ENCODE measurements around the gene STRN3.
"Not testable (repeated sequence)": the region's sequence is repeated elsewhere in the genome, so short reads cannot be mapped to it uniquely, and the experiment has no call there.

The STRN3 gene

DNA sequence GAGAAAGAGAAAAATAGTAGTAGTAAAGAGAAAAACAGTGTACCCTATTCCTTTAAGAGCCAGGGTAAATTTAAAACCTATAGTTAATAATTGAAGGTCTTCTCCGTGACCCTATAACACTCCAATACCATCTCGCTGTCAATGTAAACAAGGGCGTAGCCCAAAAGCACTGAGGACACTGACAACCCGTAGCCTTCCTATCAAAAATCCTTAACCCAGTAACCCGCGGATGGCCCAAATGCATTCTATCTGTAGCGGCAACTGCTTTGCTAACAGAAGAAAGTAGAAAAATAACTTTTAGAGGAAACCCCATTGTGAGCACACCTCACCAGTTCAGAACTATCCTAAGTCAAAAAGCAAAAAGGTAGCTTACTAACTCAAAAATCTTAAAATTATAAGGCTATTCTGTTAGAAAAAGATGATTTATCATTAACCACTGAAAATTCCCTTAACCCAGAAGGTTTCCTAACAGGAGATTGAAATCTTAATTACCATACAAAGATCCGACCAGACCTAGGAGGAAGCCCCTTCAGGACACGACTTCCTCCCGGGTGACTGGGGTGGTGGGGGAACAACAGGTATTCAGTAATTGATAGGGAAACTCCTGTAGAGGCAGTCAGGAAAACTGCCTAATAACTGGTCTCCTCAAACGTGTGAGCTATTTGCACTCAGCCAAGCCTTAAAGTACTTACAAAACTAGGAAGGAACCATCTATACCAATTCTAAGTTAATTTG lies 58.6 kb downstream of the STRN3 start:
- DNase-seq = not testable (repeated sequence)

DNA sequence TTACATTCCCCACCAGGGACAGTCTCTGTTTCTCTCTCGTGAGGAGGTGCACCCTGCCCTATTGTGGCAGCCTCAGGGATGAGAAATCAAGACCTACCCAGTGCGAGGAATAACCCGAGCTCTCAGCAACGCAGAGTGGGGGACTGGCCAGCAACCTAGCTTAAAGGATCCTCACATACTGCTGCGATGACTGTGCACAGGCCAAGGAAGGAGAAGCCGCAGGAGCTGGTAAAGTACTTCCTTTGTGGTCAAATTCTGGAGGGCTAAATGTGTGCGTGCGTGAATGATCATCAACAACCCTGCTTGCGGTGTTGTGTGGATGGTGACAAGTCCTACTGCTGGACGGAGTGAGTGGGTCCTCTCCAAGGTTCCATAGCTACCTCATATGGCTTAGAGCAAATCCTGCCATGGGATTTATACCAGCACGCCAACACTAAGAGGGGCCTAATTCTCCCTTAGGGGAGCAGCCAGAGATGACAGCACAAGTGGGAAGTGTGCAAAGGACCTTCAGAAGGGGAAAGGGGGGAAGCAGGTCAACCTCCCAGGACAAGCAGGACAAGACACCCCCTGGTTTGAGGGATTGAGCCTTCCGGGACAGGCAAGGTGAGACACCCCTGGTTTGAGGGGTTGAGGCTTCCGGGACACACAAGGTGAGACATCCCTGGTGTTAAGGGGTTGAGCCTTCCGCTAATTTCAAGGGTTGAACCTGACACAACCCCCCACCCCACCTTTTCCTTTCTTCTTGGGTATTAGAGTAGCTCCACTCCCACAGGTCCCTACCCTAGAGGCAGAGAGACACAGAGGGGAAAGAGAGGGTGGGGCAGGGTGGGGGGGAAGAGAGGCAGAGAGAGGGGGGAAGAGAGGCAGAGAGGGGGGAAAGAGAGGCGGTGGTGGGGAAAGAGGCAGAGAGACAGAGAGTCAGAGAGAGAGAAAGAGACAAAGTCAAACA lies 59.5 kb downstream of the STRN3 start:
- no peak for DNase-seq

DNA sequence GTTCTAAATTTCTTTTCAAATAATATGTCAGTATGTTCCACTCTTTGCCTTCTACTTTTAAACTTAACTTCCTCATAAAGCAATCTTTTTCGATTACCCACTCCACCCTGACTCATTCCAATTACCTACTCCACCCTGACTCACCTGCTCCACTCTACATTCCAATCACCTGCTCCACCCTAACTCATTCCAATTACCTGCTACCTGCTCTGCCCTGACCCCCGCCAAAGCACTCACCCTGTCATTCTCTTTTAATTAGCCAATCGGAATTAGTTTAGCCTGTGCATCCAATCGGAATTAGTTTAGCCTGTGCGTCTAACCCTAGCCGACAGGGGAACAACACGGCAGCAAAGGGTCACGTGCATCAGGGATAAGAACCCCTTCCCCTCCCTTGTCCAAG lies 60.3 kb downstream of the STRN3 start:
- not testable (repeated sequence) for DNase-seq

- not testable (repeated sequence) for DNase-seq
These were observed 63.6 kb downstream of the STRN3 start for GRCh38 chr14:30962537-30962936.

- DNase-seq = no peak
These were observed 64.8 kb downstream of the STRN3 start for GRCh38 chr14:30961330-30961729.

DNA sequence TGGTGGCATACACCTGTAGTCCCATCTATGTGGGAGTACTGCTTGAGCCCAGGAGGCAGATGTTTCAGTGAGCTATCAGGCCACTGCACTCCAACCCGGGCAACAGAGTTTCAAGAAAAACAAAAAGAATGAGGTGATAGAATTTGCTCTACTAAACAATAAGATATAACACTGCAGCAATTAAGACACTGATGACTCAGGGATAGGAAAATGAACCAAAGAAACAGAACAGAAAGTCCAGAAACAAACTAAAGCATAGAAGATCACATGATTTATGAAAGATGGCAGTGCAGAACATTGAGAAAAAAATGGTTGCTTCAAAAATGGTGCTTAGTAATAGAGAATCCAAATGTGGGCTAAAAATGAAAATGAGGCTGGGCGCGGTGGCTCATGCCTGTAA lies 66.0 kb downstream of the STRN3 start:
- no peak for DNase-seq

GRCh38 chr14:30958555-30959407 lies 67.4 kb downstream of the STRN3 start:
- DNase-seq = no peak

DNA sequence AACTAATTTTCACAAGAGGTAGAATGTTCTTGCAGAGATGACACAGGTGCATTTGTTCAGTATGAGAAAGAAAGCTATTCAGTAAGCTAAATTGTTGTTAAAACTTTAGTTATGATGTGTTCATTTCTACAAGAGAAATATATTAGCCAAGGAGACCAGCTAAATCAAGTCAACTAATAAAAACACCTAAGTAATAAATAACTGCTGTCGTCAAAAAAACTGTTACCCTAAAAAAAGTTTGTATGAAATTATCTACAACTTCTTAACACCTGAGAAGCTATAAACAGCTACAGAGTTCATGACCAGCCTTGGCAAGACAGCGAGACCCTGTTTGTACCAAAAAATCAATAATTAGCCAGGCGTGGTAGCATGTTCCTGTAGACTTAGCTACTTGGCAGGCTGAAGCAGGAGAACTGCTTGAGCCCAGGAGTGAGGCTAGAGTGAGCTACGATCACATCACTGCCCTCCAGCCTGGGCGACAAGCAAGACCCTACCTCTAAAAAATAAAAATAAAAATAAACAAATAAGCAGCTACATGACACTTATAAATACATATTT lies 68.3 kb downstream of the STRN3 start:
- DNase-seq = no peak

DNA sequence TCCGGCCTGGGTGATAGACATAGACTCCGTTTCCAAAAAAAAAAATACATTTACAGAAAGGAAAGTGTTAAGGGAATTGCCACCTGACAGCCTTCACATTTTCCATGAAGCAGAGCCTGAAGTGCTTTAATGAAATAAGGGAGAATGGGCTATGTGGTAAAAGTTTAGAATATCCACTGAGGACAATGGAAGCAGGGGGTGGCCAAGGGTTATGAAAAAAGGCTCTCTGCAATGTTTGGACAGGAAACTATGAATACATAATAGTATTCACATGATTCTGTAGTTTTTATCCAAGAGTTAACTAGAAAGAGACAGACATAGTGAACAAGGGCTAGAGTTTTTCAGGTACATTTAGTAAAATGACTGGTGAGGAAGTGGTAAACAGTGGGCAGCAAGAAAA lies 76.5 kb downstream of the STRN3 start:
- DNase-seq = no peak

DNA sequence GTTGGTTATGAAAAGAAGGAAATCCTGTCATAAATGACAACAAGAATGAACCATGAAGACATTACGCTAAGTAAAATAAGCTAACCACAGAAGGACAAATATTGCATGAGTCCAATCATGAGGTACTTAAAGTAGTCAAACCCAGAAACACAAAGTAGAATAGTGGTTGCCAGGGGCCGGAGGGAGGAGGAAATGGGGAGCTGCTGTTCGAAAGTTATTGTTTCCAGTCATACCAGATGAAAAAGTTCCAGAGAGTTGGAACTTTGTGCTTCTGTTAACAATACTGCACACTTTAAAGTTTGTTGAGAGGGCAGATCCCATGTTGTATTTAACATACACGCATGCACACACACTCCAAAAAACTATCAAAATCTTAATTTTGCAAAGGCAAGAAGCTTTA lies 82.5 kb downstream of the STRN3 start:
- DNase-seq = no peak

GRCh38 chr14:30940886-30941285 lies 85.3 kb downstream of the STRN3 start:
- DNase-seq = no peak

DNA sequence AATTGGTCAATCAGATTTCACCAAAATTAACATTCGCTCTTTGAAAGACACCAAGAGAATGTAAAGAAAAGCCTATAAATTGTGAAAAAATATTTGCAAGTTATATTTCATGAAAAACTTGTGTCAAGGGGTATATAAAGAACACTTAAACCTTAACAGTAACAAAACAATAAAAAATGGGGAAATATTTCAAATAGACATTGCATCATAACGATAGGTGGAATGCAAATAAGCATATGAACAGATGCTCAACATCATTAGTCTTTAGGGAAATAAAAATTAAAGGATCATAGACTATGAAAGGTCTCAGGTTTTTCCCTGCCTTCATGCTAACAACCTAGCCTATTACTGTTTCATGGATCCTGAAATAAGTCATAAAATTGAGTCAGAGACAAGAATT lies 87.6 kb downstream of the STRN3 start:
- no peak for DNase-seq

GRCh38 chr14:30935445-30935844 lies 90.7 kb downstream of the STRN3 start:
- no peak for DNase-seq

DNA sequence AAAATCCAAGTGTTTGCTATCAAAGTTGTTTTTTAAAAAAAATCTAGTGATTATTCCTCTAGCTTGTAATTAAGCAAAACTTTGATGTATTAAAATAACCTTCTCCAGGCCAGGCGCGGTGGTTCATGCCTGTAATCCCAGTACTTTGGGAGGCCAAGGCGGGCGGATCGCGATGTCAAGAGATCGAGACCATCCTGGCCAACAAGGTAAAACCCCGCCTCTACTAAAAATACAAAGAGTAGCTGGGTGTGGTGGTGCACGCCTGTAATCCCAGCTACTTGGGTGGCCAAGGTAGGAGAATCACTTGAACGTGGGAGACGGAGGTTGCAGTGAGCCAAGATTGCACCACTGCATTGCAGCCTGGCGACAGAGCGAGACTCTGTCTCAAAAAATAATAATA lies 92.2 kb downstream of the STRN3 start:
- not testable (repeated sequence) for DNase-seq

GRCh38 chr14:30928462-30928861 lies 97.7 kb downstream of the STRN3 start:
- no peak for DNase-seq

DNA sequence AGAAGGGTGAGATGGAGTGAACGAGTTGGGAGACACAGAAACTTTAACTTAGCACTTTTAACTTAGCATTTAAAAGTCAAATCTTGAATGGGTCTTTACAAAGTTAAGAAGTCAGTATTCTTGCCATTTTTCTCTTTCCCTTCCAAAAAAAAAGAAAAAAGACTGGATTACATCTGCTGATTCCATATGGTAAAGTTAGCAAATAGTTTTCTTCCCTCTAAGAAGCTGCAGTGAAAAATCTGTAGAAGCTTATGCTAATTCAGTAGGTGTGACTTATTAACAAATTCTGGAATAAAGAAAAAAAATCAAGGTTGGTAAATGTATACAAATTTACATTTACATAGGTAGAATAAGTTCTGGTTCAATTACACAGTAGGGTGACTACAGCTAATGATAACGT lies 100.9 kb downstream of the STRN3 start:
- no peak for DNase-seq

DNA sequence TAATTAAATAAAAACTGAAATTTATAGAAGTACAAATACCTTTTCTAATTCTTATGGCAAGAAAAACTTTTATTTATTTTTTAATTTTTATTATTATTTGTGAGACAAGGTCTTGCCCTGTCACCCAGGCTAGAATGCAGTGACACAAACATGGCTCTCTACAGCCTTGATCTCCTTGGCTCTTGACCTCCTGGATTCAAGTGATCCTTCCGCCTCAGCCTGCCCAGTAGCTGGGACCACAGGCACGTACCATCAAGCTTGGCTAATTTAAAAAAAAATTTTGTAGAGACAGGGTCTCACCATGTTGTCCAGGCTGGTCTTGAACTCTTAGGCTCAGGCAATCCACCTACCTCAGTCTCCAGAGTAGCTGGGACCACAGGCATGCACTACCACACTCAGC lies 104.4 kb downstream of the STRN3 start:
- DNase-seq = no peak

GRCh38 chr14:30921305-30921704 lies 104.9 kb downstream of the STRN3 start:
- DNase-seq = no peak

DNA sequence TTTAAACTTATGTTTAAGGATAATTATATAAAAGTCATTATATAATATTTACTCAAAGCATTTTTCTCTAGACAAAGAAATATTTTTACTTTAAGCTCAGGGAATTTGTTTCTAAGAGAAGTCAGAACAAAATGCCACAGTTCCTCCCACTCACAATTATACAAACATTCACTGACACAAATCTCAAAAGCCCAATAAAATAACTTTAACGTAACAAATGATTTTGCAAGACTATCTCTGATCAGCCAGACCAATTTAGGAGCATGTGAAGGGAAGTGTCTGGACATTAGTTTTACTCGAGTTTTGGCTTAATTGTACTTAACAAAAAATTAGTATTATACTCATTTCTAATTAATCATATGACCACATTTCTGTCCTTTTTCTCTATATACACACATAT lies 110.6 kb downstream of the STRN3 start:
- DNase-seq = no peak

DNA sequence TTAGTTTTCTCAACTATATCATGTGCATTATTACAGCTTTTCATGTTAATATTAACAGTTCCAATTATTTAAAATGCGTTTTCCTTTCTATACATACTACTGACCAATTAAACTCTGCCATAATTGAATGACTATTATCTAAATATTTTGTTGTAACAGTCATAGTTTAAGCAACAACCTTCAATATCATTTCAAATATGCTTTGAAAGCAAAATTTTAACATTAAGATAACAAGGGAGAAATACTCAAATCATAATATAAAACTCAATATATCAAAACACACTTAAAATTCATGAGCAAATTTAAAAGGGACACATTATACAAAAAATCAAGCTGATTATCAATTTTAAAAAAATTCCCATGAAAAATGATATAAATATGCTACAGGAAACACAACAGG lies 111.4 kb downstream of the STRN3 start:
- no peak for DNase-seq

GRCh38 chr14:30908826-30909225 lies 117.4 kb downstream of the STRN3 start:
- no peak for DNase-seq

DNA sequence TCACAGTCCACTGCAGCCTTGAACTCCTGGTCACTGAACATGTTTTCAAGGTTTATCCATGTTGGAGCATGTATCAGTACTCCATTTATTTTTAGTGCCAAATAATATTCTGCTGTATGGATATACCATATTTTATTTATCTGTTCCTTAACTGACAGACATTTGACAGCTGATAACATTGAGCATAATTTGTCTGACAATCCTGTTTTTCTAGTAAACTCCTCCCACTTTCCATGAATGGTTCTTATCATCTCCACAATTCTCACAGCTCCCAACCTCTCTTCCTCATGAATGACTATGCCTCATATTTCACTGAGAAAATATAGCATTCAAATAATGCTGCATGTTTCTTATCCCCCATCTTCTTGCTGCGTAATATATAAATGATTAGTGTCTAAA lies 118.5 kb downstream of the STRN3 start:
- DNase-seq = no peak
